CD4-positive, alpha-beta T cell treated with Interleukin-17A for 1 hour (primary cell): ENCODE data around the gene PLCG2.
"Not testable (repeated sequence)": the region's sequence is repeated elsewhere in the genome, so short reads cannot be mapped to it uniquely, and the experiment has no call there.

Experiments
- DNase-seq: peaks from one replicate; pipeline ENCODE4 v3.0.0-alpha.2; 2020

PLCG2 gene

DNA sequence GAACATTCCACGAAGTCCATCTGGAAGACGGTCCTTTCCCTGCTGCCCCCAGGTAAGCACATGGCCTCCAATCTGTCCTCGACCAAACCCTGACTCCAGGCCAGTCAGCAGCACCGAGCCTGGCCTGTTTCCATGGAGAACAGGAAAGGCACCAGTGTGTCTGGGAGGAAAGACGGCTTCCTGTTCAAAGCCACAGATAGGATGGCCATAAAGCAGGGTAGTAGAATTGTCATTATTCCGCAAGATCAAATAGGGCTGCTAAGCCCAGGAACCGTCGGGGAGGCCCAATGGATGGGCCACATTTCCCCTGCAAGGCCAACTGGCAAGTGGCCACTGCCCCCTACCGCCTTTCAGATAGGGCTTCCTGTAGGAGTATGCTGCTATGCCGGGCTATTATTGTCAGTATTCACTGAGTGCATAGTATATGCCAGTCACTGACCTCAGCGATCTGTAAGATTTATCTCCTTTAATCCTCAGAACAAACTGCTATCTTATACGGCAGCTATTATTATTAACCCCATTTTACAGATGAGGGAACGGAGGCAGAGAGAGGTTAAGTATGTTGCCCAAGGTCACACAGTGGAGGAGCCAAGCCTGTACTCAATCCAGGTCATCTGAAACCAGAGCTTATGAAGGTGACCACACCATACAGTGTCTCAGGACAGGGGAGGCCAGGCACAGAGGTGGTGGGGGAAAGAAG is 23.0 kb upstream of the PLCG2 start:
- DNase-seq, result no peak

DNA sequence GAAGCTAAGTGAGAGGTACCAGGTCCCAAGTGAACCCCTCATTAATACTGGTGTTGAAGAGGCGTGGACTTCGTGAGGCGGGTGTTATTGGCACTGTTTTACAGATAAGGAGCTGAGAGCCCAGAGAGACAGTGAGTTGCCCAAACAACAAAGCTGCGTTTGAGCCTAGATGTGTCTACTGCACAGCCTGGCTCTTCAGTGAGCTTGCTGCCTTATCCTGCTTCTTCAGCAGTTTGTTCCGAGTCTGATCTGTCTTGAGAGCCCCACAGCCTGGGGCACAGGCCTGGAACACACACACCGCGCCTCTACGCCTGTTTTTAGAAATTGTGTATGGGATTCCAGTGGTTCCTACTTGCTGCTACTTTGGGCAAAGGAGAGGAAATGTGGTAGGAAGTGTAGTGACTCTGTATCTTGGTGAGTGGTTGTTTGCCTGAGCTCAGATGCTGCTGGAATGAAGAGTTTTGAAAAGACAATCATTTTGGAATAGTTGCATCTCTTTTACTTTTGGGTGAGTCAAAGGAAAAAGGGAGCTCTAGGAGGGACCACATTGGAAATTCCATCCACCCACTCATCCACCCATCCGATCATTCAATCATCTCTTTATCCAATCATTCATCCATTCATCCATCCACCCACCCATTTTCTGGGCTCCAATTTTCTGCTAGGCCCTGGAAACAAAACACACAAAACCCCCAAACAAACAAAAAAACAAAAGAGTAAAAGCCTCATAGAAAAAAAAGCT is 22.3 kb upstream of the PLCG2 start:
- no peak for DNase-seq

DNA sequence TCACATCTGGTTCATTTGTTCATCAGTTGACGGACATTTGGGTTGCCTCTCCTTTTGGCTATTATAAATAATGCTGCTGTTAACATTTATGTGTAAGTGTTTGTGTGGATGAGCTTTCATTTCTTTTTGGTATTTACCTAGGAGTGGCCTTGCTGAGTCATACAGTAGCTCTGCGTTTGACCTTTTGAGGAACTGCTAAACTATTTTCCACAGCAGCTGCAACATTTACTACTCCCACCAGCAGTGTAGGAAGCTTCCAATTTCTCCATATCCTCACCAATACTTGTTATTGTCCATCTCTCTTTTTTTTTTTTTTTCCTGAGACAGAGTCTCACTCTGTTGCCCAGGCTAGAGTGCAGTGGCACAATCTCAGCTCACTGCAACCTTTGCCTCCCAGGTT is 20.7 kb upstream of the PLCG2 start:
- DNase-seq, result no peak

DNA sequence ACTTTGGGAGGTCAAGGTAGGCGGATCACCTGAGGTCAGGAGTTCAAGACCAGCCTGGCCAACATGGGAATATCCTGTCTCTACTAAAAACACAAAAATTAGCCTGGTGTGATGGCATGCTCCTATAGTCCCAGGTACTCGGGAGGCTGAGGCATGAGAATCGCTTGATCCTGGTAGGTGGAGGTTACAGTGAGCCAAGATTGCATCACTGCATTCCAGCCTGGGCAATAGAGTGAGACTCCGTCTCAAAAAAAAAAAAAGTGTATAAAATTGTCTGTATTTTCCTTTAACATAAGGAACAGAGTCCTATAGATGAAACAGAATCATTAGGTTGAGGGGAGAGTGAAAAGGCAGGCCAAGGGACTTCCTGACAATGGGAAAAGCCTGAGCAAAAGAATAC is 16.8 kb upstream of the PLCG2 start:
- DNase-seq, result not testable (repeated sequence)

DNA sequence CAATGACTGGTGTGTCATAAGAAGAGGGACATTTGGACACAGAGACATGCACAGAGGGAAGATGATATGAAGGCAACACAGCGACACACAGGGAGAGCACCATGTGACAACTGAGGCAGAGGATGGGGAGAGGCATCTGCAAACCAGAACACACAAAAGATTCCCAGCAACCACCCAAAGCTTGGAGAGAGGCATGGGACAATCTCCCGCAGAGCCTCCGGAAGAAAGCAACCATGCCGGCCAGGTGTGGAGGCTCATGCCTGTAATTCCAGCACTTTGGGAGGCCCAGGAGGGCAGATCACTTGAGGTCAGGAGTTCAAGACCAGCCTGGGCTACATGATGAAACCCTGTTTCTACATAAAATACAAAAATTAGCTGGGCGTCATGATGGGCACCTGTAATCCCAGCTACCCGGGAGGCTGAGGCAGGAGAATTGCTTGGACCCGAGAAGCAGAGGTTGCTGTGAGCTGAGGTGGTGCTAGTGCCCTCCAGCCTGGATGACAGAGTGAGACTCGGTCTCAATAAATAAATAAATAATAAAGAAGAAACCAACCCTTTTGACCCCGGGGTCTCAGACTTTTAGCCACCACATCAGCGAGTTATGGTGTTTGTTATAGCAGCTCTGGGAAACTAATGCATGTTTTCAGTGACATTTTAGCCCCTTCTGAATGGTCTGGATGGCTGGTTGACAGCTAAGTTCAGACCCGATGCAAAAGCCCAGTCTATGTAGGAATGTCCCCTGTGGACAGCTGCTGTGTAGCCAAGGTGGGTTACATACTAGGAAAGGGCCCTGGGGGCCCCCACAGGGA is 13.8 kb upstream of the PLCG2 start:
- DNase-seq, result no peak

DNA sequence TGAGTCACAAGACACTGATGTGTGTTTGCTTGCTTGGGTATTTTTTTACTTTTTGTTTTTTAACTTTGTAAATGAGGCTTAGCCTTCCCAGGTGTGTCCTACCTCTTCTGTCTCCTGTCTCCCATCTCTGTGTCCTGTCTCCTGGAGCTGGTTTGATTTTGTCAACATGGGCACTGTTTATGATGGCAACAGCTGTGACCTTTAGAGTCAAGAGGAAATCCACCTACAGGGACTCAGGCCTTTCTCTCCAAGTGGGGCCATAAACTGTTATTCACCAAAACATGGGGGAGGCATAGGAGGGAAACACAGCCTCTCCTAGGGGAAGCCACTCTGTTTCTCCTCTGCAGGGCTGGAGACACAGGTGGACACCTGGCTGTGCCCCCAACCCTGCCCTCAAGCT is 13.1 kb upstream of the PLCG2 start:
- DNase-seq, result no peak

DNA sequence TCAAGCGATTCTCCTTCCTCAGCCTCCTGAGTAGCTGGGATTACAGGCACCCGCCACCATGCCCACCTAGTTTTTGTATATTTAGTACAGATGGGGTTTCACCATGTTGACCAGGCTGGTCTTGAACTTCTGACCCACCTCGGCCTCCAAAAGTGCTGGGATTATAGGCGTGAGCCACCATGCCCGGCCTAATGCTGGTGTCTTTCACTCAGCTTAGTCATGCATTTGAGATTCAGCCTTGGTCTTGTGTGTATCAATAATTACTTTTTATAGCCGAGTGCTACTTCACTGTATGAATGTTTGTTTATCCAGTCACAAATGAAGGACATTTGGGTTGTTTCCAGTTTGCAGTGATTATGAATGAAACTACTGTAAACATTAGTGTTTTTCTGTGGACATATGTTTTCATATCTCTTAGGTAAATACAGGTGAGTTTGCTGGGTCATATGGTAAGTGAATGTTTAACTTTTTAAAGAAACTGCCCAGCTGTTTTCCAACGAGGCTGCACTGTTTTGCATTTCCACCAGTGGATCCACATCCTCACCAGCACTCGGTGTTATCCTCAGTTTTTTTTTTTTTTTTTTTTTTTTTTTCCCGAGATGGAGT is 11.0 kb upstream of the PLCG2 start:
- no peak for DNase-seq

DNA sequence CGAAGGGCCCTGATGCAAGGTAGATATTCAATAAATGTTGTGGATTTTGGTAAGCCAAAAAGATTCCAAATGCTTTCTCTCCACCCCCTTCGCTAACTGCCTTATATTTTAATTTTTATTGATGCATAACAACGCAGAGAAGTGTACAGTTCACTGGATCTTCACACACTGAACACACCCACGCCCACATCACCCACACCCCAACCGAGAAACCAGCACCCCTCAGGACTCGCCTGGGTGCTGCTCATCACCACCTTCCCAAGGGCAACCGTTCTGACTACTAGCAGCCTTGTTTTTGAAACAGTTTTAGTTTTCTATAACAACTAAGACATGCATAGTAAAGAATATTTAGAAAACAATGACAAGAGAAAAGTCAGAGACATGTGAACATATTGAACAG is 9.1 kb upstream of the PLCG2 start:
- DNase-seq, result peak; percentile 12

DNA sequence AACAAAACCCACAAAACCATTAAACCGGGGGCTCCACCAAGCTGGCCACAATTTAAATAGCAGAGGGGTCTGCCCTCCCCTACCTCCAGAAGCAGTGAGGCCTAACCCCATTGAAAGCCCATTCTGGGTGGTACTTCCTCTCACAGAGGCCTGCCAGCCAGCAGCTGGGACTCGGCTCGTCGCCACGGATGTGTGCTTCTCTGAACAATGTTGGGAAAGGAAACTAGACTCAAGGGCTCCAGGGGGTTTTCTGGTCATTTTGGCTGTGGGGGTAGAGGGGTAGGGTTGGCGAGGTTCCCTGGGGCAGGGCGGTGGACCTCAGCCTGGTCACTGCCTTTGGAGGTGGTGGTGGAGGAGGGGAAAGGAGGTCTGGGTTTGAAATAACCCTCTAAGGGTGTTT is 4.7 kb upstream of the PLCG2 start:
- no peak for DNase-seq

DNA sequence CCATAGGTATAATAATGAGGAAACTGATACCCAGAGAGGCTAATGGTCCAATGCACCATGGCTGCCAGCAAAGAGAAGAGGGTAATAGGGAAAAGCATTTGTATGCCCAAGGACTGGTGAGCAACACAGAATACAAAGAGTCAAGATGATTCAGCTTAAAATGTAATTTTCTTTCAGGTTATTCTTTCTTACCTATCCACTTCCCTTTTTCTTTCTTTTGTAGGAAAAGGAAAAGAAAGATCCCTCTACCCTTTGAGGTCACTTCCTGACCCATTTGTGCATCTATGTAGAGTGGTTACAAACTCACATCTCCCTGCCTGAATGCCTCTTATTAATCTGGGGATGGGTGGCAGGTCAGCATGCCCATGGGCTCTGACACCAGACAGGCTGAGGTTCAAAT is 3.5 kb upstream of the PLCG2 start:
- DNase-seq, result no peak

DNA sequence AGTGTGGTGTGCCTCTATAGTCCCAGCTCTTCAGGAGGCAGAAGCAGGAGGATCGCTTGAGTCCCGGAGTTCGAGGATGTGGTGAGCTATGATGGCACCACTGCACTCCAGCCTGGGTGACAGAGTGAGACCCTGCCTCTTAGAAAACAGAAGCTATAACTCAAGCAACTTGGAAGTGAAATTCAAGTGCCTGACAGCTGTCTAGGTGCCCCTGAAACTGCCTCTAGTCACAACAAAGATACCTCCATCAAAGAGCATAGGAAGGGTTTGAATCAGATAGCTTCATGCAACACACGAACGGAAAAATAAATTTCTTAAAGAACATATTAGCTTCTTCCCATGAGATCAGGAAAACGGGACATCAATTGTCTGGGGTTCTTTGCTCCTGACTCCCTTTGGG is 860 bp upstream of the PLCG2 start:
- no peak for DNase-seq

DNA sequence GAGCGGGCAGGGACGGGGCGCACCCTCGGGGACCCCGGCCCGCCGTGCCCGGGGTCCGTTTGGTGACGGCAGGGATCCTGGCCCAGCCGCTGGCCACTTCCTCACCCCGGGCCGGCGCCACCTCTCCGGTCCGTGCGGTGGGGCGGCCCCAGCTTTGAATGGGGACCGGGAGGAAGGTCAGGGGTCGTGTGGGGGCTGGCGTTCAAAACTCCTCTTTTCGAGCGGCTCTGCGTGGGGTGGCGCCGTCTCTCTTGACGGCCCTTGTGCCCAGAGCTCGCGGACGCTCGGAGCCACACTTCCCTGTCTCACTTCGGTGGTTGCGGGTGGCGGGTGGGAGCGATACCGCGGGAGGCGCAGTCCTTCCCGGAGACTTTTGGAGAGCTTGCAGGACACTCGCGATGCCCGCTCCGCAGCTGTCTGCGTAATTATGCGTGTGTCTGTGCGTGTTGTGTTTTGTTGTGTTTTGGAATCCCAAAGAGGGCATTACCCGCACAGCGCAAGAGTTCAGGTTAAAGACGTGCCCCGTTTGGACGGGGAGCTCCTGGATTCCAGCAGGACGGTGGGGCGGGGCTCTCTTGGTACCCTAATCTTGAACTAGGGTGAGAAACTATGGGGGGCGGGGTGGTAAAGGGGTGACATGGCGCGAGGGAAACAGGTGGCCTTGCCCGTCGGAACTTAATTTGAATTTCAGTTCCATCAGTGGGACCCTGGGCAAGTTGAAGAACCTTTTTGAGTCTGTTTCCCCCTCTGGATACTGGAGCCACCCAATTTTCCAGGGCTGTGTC is 637 bp downstream of the PLCG2 start:
- DNase-seq, result no peak

DNA sequence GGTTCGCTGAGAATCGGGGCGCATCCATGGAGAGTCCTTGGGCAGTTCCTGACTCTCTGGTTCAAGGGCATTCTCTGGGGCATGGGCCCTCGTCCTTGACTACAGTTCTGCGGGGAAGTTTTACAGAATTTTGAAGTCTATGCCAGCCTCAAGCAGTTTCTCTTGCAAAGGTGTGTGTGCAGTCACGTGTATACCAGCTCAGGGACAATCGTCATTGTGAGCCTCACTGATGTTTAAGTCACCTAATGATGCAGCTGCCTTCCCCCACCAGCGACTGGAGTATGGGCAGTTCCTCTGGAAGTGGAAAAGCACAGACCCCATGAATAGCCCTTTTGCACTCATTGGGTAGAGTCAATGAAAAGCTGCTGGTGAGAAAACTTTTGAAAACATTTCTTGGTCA is 1.3 kb downstream of the PLCG2 start:
- no peak for DNase-seq

DNA sequence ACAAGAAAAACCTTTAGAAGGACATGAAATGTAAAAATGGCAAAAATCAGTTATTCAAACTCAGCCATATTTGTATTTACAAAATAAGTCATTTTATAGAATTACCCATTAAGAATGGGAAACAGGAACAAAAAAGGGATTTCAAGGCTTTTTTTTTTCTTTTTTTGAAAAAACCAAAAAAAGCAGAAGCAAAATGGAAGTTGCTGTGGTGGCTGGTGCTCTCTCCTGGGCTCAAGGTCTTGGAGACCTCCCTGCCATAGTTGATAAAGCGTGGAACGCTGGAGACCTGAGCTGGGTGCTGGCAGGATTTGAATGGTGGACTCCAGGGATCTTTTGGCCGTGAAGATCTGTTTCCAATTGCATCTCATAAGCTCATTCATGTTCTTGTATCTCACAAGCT is 3.1 kb downstream of the PLCG2 start:
- no peak for DNase-seq

DNA sequence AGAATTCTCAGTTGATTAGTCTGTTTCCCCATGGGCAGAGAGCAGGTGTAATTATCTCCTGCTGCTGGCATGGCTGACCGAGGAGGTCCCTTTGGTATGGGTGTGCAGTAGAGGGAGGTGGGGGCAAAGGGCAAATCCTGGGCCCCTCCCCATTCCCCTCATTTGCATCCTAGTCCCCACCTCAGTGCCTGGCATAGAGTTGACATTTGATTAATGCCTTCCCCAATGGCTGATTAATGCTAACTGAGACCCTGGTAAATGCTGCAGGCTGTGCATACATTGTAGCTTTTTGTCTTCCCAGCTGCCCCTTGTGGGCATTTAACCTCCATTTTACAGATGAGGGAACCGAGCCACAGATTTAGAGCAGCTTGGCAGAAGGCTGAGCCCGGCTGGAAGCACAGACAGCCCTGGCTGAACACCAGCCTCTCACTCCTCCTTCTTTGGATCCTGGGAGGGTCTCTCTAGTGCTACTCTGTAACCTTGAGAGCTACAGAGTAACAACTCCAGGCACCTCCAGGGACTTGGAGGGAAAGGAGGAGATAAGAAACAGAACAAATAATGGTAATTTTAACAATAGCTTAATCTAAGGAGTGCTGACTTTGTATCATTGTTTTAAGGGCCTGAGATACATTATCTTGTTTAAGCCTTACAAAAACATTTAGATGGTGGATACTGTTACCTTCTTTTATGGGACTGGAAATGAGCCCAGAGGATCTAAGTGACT is 5.1 kb downstream of the PLCG2 start:
- DNase-seq, result no peak

DNA sequence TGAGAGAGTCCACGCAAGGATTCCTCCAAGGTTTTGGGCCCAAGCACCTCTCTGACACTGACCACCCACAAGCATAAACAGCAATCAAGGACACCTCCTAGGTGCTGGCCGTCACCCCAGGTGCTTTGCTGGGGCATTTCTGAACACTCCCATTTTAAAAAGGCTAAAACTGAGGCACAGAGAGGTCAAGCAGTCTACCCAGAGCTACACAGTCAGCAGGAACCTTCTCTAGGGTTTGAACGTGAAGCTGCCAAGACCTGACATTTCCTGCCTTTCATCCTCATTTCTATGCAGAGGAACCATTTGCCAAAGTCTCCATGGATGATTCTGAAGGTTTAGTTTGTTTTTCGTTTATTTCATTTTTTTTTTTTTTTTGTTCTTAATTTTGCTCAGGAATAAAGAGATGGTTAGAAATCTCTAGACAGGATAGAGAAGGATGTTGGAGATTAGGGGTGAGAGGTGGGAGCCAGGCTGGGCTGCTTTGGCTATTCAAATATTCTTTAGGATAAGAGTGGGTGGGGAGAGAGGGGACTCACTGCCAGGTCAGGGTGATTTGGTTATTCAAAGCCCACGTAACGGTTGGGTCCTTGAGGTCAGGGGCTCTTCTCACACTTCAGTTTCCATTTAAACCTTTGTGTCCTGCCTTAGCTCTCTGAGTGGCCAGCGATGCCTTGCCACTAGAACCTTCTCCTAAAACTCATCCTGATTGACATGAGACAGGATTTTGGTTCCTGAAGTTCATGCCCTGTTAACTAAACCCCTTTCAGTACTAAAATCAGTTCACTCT is 6.2 kb downstream of the PLCG2 start:
- DNase-seq, result no peak

DNA sequence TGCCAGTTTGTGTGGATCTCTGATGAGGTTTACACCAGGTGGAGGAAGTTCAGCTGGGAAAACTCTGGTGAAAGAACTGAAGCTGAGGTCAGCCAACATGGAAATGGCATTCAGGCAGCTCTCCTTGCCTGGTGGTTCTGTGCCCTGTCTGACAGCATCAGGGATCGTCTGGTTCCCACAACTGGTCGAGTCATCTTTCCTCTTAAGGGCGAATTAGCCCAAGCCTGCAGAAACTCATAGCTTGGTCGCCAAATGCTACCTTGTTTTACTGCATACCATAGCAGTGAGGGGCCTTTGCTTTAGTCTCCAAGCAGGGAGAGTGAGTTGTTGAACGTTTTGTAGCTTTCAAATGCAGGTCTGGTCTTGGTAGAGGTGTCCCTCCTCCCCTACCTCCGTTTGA is 7.2 kb downstream of the PLCG2 start:
- no peak for DNase-seq

DNA sequence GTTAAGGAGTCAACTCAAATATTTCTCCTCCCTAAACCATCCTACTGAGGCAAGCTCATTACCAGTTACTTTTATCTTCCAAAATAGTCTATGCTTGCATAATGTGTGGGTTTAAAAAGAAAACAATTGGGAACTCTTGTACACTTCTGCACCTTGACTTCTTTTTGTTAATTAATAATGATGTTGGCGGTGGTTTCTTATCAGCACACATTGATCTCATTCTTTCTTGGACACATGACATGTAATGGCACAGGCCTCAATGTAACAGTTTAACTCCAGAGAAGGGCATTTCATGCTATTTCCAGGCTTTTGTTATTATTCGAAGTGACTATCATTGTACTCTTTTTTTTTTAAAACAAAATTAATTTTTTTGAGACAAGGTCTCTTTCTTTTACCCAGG is 7.8 kb downstream of the PLCG2 start:
- DNase-seq, result no peak

DNA sequence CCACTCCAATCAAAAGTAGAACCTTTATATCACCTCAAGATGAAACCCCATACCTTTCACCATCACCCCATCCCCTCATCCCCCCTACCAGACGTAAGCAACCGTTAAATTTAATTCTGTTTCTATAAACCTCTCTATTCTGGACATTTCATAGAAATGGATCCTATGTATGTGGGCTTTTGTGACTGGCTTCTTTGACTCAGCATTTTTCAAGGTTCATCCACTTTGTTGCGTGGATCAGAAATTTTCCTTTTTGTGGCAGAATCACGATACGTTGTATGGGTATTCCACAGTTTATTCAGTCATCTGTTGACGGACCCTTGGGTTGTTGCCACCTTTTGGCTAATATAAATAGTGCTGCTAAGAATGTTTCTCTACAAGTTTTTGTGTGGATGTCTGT is 8.6 kb downstream of the PLCG2 start:
- DNase-seq, result no peak

DNA sequence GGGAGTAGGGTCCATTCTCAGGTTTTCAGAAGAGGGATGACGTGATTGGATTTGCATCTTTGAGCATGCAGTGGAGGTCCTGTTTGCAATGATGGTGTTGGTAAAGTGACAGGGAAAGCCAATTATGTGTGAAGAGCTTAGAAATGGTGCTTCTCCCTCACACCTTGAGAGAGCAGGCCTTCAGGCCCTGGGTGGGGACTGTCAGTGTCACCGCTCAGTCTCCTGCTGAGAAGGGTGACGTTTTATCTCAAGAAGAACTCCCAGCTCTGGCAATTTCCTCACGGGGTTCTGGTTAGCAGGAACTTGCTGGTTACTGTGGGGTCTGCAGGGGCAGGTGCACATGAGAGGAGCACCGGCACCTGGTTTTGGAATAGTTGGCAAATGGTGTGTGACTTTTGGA is 11.2 kb downstream of the PLCG2 start:
- no peak for DNase-seq

DNA sequence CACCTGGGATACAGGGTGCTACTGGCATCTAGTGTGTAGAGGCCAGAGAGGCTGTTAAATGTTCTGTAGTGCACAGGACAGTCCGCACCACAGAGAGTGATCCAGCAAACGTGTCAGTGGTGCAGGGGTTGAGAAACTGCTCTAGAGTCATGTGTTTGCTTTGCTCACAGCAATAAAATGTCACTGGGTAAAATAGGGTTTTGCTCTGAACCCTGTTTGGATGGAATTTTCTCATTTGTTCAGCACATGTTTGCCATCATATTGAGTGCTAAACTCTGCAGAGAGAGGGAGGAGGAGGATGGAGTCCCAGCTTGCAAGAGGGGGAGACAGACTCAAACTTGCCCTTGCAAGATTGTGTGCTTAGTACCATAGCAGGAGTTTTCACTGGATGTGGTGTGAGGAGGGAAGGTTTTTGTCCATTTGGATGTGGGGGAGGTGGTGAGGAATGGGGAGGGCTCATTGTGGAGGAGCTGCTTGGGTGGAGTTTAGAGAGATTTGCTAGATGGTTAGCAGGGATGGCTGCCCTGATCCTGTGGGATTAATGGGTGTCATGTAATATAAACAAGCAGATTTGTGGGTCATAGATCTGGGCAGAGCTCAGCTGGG is 11.8 kb downstream of the PLCG2 start:
- DNase-seq, result no peak
